Panc1 (cell line): Measurements from ENCODE around the gene TMEM229B. TPM values are rescaled to one million over a fixed set of nuclear protein-coding genes. Genes with fewer than 3 reads are reported as not detected.

Experiments used
- ATAC-seq: fragments of 200-7000 bp; cut with Tn5 transposase; 2 replicates; pipeline ENCODE4 v1.9.1; 2020; ENCODE audit warnings: mild to moderate bottlenecking, moderate library complexity
- BruUV-seq: library from RNA; stranded (reverse); fragments of 400-500 nt; replicated peaks from 2 replicates; lab custom pipeline; 2021; lab: Mats Ljungman, UMichigan
- CTCF ChIA-PET: fragments of 300-600 bp; sonication (Branson Sonifier 250); formaldehyde crosslinking; loops from one replicate; lab custom pipeline; 2022; ENCODE audit warnings: antibody characterized with exemption; lab: Charles Lee
- POLR2A ChIA-PET: fragments of 300-600 bp; sonication (Branson Sonifier 250); formaldehyde crosslinking; loops from one replicate; lab custom pipeline; 2022; ENCODE audit warnings: antibody characterized with exemption; lab: Charles Lee
- DNase-seq: peaks from one replicate; pipeline ENCODE4 v3.0.0-alpha.2; 2010; ENCODE audit warnings: low read depth, low spot score
- H3K27ac ChIP-seq: 2 replicates; pipeline ENCODE4 v1.5.1; 2011; ENCODE audit warnings: mild to moderate bottlenecking, low read length, inconsistent platforms
- H3K27me3 ChIP-seq: fragments of 200-500 bp; sonication (Bioruptor generic); 2 replicates; pipeline ENCODE4 v1.6.0; 2014; ENCODE audit warnings: low read length, inconsistent platforms; ENCODE audit not compliant: control insufficient read depth, insufficient read depth
- H3K36me3 ChIP-seq: fragments of 200-500 bp; sonication (Bioruptor generic); 2 replicates; pipeline ENCODE4 v1.5.1; 2014; ENCODE audit warnings: inconsistent platforms, mild to moderate bottlenecking, low read length, moderate library complexity; ENCODE audit not compliant: control insufficient read depth, insufficient read depth
- H3K4me1 ChIP-seq: 2 replicates; pipeline ENCODE4 v1.5.1; 2011; ENCODE audit warnings: inconsistent platforms, mild to moderate bottlenecking, low read length, moderate library complexity; ENCODE audit not compliant: control insufficient read depth, insufficient read depth
- H3K4me3 ChIP-seq, 2 experiments: 2 replicates each; pipeline ENCODE4 v1.5.1; 2011 to 2012; ENCODE audit warnings: low read depth in 2 of 2, low read length in 2 of 2, mild to moderate bottlenecking in 2 of 2, inconsistent platforms in 1 of 2, moderate library complexity in 1 of 2
- H3K9me3 ChIP-seq: fragments of 200-500 bp; sonication (Bioruptor generic); 2 replicates; pipeline ENCODE4 v1.5.1; 2014; ENCODE audit warnings: low read depth, mild to moderate bottlenecking, inconsistent platforms, low read length, moderate library complexity; ENCODE audit not compliant: control insufficient read depth, insufficient read depth
- POLR2AphosphoS5 ChIP-seq: IDR thresholded peaks from 2 replicates; pipeline ENCODE4 v1.6.1; 2012; ENCODE audit warnings: mild to moderate bottlenecking, low read depth, low read length, moderate library complexity
- SIN3A ChIP-seq: IDR thresholded peaks from 2 replicates; pipeline ENCODE4 v1.6.1; 2012; ENCODE audit warnings: low read depth, mild to moderate bottlenecking, low read length, moderate library complexity, borderline replicate concordance; ENCODE audit not compliant: insufficient read depth
- TCF7L2 ChIP-seq: IDR thresholded peaks from 2 replicates; pipeline ENCODE4 v1.6.1; 2011; ENCODE audit warnings: mild to moderate bottlenecking, low read depth, low read length, inconsistent platforms
- in situ Hi-C: cut with HindIII; loops from 2 replicates; pipeline ENCODE4 v1.10.0; 2016; ENCODE audit warnings: low sequenced_read_pairs, low pct_unique_long_range_greater_than_20kb
- intact Hi-C: fragments of 100-400 bp; cut with micrococcal nuclease; formaldehyde crosslinking; loops from one replicate; pipeline ENCODE4 v1.10.0; 2022; ENCODE audit not compliant: unreplicated experiment
- total RNA-seq: library from RNA; stranded (reverse); gene quantifications from one replicate; pipeline ENCODE4 v1.2.1, GENCODE V29; 2021; ENCODE audit not compliant: unreplicated experiment
- TF ChIP-seq, protein P1 (sequence below): fragments of 450-650 bp; IDR thresholded peaks from 2 replicates; pipeline ENCODE4 v1.5.1; 2017; ENCODE audit warnings: mild to moderate bottlenecking
- TF ChIP-seq, protein P2 (sequence below), 2 experiments: IDR thresholded peaks; 2 replicates each; pipeline ENCODE4 v1.6.1; 2011 to 2012; ENCODE audit warnings: low read depth in 2 of 2, control low read depth in 1 of 2, low read length in 1 of 2, mild to moderate bottlenecking in 1 of 2, moderate library complexity in 1 of 2; ENCODE audit not compliant: insufficient read depth in 1 of 2

The TMEM229B gene
- total RNA-seq, 1 experiment from 2014 or later, result 1.6 TPM

DNA sequence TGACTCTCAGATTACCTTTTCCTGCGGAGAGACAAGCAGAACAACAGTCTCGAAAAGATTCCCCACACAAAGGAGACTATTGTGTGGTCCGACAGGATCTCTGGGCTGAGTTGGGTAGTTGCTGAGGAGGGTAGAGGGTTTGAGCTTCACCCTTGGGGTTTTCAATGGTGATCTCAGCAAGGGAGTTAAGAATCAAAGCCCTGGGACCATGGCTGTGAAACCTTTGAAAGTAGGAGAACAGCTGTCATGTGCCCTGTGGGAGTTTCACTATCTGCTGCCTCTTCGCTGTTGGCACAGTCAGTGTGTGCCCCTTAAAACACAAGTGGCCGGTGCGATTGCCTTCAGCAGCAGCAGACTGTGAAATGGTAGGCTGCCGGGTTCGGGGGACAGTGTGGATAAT is 62.4 kb downstream of the TMEM229B start:
- CTCF ChIA-PET, result interaction anchor here (0.6 to 3.4 kb wide), 8 partner anchors 16 to 278 kb away, joined by 3 to 28 read pairs (median 5); no protein-coding TSS in a partner anchor
- in situ Hi-C loops, result no loop called here
- POLR2A ChIA-PET, result interaction anchor here (0.9 kb wide), 1 partner anchor 12 kb away, joined by 3 read pairs; no protein-coding TSS in a partner anchor
- TF ChIP-seq SIN3A (no peak), TCF7L2 (no peak), POLR2AphosphoS5 (no peak)
- TF ChIP-seq, protein P1, sequence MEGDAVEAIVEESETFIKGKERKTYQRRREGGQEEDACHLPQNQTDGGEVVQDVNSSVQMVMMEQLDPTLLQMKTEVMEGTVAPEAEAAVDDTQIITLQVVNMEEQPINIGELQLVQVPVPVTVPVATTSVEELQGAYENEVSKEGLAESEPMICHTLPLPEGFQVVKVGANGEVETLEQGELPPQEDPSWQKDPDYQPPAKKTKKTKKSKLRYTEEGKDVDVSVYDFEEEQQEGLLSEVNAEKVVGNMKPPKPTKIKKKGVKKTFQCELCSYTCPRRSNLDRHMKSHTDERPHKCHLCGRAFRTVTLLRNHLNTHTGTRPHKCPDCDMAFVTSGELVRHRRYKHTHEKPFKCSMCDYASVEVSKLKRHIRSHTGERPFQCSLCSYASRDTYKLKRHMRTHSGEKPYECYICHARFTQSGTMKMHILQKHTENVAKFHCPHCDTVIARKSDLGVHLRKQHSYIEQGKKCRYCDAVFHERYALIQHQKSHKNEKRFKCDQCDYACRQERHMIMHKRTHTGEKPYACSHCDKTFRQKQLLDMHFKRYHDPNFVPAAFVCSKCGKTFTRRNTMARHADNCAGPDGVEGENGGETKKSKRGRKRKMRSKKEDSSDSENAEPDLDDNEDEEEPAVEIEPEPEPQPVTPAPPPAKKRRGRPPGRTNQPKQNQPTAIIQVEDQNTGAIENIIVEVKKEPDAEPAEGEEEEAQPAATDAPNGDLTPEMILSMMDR, result no peak
- TF ChIP-seq, protein P2, sequence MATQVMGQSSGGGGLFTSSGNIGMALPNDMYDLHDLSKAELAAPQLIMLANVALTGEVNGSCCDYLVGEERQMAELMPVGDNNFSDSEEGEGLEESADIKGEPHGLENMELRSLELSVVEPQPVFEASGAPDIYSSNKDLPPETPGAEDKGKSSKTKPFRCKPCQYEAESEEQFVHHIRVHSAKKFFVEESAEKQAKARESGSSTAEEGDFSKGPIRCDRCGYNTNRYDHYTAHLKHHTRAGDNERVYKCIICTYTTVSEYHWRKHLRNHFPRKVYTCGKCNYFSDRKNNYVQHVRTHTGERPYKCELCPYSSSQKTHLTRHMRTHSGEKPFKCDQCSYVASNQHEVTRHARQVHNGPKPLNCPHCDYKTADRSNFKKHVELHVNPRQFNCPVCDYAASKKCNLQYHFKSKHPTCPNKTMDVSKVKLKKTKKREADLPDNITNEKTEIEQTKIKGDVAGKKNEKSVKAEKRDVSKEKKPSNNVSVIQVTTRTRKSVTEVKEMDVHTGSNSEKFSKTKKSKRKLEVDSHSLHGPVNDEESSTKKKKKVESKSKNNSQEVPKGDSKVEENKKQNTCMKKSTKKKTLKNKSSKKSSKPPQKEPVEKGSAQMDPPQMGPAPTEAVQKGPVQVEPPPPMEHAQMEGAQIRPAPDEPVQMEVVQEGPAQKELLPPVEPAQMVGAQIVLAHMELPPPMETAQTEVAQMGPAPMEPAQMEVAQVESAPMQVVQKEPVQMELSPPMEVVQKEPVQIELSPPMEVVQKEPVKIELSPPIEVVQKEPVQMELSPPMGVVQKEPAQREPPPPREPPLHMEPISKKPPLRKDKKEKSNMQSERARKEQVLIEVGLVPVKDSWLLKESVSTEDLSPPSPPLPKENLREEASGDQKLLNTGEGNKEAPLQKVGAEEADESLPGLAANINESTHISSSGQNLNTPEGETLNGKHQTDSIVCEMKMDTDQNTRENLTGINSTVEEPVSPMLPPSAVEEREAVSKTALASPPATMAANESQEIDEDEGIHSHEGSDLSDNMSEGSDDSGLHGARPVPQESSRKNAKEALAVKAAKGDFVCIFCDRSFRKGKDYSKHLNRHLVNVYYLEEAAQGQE (IDR thresholded peaks at IDR 0.05; ENCODE audit: insufficient read depth in 1 of 2, low read depth in 2 of 2, low read length in 1 of 2), result no peak
- intact Hi-C loops, result loop anchor here (10.0 kb wide), 1 partner anchor 89 kb away; no protein-coding TSS in a partner anchor
- no peaks in the 10 kb centered on the region for H3K36me3 ChIP-seq
- no peak overlapping the region for H3K27ac ChIP-seq
- ATAC-seq, result no peak
- no peak for DNase-seq
- no peaks in the 10 kb centered on the region for H3K9me3 ChIP-seq
- BruUV-seq, result no TSS peak
- H3K27me3 ChIP-seq, result no peaks in the 10 kb centered on the region
- H3K4me1 ChIP-seq, result peaks cover 7% of the 10 kb centered on the region
- no peak overlapping the region for H3K4me3 ChIP-seq

DNA sequence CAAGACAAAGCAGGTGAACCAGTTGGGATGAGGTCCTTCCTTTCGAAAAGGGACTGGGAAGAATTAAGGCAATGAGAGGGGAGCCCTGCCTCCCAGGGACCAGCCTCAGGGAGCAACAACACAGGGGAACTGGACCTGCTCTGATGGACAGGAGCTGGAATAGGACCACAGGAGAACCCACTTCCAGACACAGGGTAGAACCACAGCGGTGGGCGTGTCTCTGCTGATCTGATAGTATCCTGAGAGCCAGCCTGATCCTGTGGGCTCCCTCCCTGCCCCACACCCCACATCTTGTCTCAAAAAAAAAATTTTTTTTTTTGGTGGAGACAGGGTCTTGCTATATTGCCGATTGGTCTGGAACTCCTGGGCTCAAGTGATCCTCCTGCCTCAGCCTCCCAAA is 62.9 kb downstream of the TMEM229B start:
- ChIA-PET CTCF (no interaction called here), POLR2A (no interaction called here)
- ATAC-seq (no peak), DNase-seq (no peak)
- Histone ChIP-seq H3K27me3 (no peaks in the 10 kb centered on the region), H3K4me3 (no peak overlapping the region), H3K27ac (no peak overlapping the region), H3K9me3 (no peaks in the 10 kb centered on the region), H3K4me1 (peaks cover 7% of the 10 kb centered on the region), H3K36me3 (no peaks in the 10 kb centered on the region)
- BruUV-seq, result no TSS peak
- TF ChIP-seq TCF7L2 (no peak), POLR2AphosphoS5 (no peak), SIN3A (no peak)
- TF ChIP-seq, protein P1, result no peak
- TF ChIP-seq, protein P2 (IDR thresholded peaks at IDR 0.05; ENCODE audit: insufficient read depth in 1 of 2, low read depth in 2 of 2, low read length in 1 of 2), result no peak
- intact Hi-C loops (loop anchor here (10.0 kb wide), 1 partner anchor 89 kb away; no protein-coding TSS in a partner anchor), in situ Hi-C loops (no loop called here)
